ENCODE measurements around the gene PPP3R2.

The PPP3R2 gene

DNA sequence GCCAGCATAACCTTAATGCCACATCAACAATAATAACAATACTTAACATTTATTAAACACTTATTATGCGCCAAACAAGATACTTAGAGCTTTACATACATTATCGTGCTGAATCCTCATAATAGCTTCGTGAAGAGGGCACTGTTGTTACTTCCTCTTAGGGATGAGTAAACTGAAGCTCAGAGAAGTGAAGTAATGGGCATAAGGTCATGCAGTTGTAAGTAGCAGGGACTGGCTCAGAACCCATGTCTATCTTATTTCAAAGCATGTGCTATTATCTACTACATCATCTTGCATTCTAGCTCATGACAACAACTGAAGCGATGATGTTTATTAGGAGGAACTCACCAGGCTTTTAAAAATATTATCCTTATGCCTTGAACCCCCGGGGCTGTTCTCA is 34.9 kb upstream of the PPP3R2 start:
- H3K27ac ChIP-seq (ENCODE audit: low read length): no peak overlapping the region
- H3K36me3 ChIP-seq (replicated peaks; ENCODE audit: low read depth, low read length): no peaks in the 10 kb centered on the region
- TF ChIP-seq EZH2phosphoT487 (IDR thresholded peaks at IDR 0.05; ENCODE audit: low read depth): no peak
- TF ChIP-seq, protein P1, sequence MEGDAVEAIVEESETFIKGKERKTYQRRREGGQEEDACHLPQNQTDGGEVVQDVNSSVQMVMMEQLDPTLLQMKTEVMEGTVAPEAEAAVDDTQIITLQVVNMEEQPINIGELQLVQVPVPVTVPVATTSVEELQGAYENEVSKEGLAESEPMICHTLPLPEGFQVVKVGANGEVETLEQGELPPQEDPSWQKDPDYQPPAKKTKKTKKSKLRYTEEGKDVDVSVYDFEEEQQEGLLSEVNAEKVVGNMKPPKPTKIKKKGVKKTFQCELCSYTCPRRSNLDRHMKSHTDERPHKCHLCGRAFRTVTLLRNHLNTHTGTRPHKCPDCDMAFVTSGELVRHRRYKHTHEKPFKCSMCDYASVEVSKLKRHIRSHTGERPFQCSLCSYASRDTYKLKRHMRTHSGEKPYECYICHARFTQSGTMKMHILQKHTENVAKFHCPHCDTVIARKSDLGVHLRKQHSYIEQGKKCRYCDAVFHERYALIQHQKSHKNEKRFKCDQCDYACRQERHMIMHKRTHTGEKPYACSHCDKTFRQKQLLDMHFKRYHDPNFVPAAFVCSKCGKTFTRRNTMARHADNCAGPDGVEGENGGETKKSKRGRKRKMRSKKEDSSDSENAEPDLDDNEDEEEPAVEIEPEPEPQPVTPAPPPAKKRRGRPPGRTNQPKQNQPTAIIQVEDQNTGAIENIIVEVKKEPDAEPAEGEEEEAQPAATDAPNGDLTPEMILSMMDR (IDR thresholded peaks at IDR 0.05; ENCODE audit: low read depth, low read length): no peak
- H2AFZ ChIP-seq (ENCODE audit: low read depth, low read length): no peak overlapping the region
- H4K20me1 ChIP-seq (ENCODE audit: insufficient read depth, low read length): no peaks in the 10 kb centered on the region
- H3K4me1 ChIP-seq (ENCODE audit: low read length): no peaks in the 10 kb centered on the region
- no peak overlapping the region for H3K4me2 ChIP-seq (ENCODE audit: low read length)
- H3K4me3 ChIP-seq (ENCODE audit: low read length): no peak overlapping the region
- no peaks in the 10 kb centered on the region for H3K79me2 ChIP-seq (ENCODE audit: low read length)
- no peaks in the 10 kb centered on the region for H3K9me3 ChIP-seq (ENCODE audit: insufficient read depth, low read length)
- H3K27me3 ChIP-seq (ENCODE audit: low read depth, low read length): no peaks in the 10 kb centered on the region
- H3K9ac ChIP-seq (ENCODE audit: low read length): no peak overlapping the region

DNA sequence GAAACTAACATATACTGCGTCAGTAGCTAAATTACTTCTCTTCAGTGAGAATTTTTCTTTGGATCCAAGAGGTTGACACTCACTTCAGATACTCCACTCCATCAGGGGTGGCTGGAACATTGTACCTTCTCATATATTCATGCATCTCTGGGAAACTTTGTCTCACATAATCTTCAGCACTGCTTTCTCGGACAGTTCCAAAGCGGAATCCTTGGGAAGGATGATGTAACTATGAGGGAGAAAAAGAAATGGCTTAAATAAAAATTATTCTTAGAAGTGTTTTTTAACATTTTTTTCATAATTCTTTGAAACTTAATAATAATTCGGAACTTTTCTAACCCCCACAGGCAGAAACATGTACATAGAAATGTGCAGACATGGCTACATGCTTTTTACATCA is 33.4 kb upstream of the PPP3R2 start:
- Histone ChIP-seq H3K4me2 (ENCODE audit: low read length) (no peak overlapping the region), H3K27ac (ENCODE audit: low read length) (no peak overlapping the region), H4K20me1 (ENCODE audit: insufficient read depth, low read length) (no peaks in the 10 kb centered on the region), H3K4me3 (ENCODE audit: low read length) (no peak overlapping the region), H2AFZ (ENCODE audit: low read depth, low read length) (no peak overlapping the region), H3K4me1 (ENCODE audit: low read length) (no peaks in the 10 kb centered on the region), H3K36me3 (replicated peaks; ENCODE audit: low read depth, low read length) (no peaks in the 10 kb centered on the region), H3K9ac (ENCODE audit: low read length) (no peak overlapping the region), H3K9me3 (ENCODE audit: insufficient read depth, low read length) (no peaks in the 10 kb centered on the region), H3K79me2 (ENCODE audit: low read length) (no peaks in the 10 kb centered on the region), H3K27me3 (ENCODE audit: low read depth, low read length) (no peaks in the 10 kb centered on the region)
- TF ChIP-seq EZH2phosphoT487 (IDR thresholded peaks at IDR 0.05; ENCODE audit: low read depth): no peak

DNA sequence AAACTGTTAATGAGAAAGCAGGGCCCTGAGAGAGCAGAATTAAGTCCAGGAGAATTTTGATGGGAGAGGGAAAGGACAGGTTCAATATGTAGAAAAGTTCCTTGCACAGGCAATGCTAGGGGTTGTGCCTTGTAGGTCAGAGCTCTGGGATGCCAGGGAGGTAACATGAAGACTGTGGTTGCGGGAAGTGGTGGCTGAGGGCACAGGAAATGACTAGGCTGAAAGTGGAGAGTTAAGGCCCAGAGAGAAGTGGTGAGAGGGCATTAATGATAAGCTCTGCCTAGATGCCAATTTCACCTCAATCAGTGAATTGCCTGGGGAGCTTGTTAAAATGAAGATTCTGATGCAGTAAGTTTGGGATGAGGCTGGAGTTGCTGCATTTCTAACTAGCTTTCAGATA is 31.5 kb upstream of the PPP3R2 start:
- Histone ChIP-seq H3K27ac (ENCODE audit: low read length) (no peak overlapping the region), H4K20me1 (ENCODE audit: insufficient read depth, low read length) (no peaks in the 10 kb centered on the region), H3K36me3 (replicated peaks; ENCODE audit: low read depth, low read length) (no peaks in the 10 kb centered on the region), H2AFZ (ENCODE audit: low read depth, low read length) (no peak overlapping the region), H3K4me3 (ENCODE audit: low read length) (no peak overlapping the region), H3K27me3 (ENCODE audit: low read depth, low read length) (no peaks in the 10 kb centered on the region), H3K4me2 (ENCODE audit: low read length) (no peak overlapping the region), H3K9me3 (ENCODE audit: insufficient read depth, low read length) (no peaks in the 10 kb centered on the region), H3K79me2 (ENCODE audit: low read length) (no peaks in the 10 kb centered on the region), H3K9ac (ENCODE audit: low read length) (no peak overlapping the region), H3K4me1 (ENCODE audit: low read length) (no peaks in the 10 kb centered on the region)
- TF ChIP-seq, protein P1 (IDR thresholded peaks at IDR 0.05; ENCODE audit: low read depth, low read length): no peak
- no peak for TF ChIP-seq EZH2phosphoT487 (IDR thresholded peaks at IDR 0.05; ENCODE audit: low read depth)

DNA sequence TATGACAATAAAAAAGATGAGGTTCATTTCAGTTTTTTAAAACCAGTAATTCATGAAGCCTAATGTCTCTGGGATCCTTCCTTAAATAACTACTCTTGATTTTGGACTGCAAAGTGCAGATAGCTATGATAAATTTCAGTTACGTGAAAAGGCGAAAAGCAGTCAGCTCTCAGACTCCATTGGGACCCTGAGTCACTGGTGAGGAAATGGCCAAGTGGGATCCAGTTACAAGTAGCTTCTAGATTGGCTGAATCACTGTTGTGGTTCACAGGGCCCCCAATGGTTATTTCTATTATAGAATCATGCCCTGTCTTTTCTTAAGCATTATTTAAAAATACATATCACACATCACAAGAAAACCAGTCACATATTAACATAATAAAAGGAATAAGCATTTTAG is 31.1 kb upstream of the PPP3R2 start:
- Histone ChIP-seq H3K79me2 (ENCODE audit: low read length) (no peaks in the 10 kb centered on the region), H4K20me1 (ENCODE audit: insufficient read depth, low read length) (no peaks in the 10 kb centered on the region), H3K4me2 (ENCODE audit: low read length) (no peak overlapping the region), H2AFZ (ENCODE audit: low read depth, low read length) (no peak overlapping the region), H3K27ac (ENCODE audit: low read length) (no peak overlapping the region), H3K36me3 (replicated peaks; ENCODE audit: low read depth, low read length) (no peaks in the 10 kb centered on the region), H3K4me3 (ENCODE audit: low read length) (no peak overlapping the region), H3K4me1 (ENCODE audit: low read length) (no peaks in the 10 kb centered on the region), H3K9me3 (ENCODE audit: insufficient read depth, low read length) (no peaks in the 10 kb centered on the region), H3K27me3 (ENCODE audit: low read depth, low read length) (no peaks in the 10 kb centered on the region), H3K9ac (ENCODE audit: low read length) (no peak overlapping the region)
- TF ChIP-seq EZH2phosphoT487 (IDR thresholded peaks at IDR 0.05; ENCODE audit: low read depth): no peak
- TF ChIP-seq, protein P1 (IDR thresholded peaks at IDR 0.05; ENCODE audit: low read depth, low read length): no peak

DNA sequence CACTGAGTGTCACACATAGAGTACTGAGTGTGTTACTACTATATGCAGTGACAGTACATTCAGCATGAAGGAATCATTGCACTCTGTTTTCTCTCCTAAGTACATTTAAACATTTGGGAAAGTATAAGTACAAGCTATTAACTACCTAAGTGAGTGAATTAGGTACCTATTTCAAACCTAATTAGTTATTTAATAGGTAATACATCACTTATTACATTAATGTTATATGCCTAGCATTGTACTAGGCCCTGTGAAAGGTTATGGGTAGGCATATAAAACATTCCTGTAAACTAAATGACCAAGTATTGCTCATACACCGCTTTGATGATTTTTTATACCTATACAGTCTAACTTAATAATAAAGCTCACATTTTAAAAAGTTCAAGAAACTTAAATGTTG is 25.7 kb upstream of the PPP3R2 start:
- no peaks in the 10 kb centered on the region for H3K27me3 ChIP-seq (ENCODE audit: low read depth, low read length)
- H2AFZ ChIP-seq (ENCODE audit: low read depth, low read length): no peak overlapping the region
- H3K4me1 ChIP-seq (ENCODE audit: low read length): peaks cover 10% of the 10 kb centered on the region
- TF ChIP-seq EZH2phosphoT487 (IDR thresholded peaks at IDR 0.05; ENCODE audit: low read depth): no peak
- TF ChIP-seq, protein P1 (IDR thresholded peaks at IDR 0.05; ENCODE audit: low read depth, low read length): no peak
- no peaks in the 10 kb centered on the region for H3K36me3 ChIP-seq (replicated peaks; ENCODE audit: low read depth, low read length)
- no peaks in the 10 kb centered on the region for H4K20me1 ChIP-seq (ENCODE audit: insufficient read depth, low read length)
- no peaks in the 10 kb centered on the region for H3K9me3 ChIP-seq (ENCODE audit: insufficient read depth, low read length)
- no peak overlapping the region for H3K27ac ChIP-seq (ENCODE audit: low read length)
- no peak overlapping the region for H3K4me3 ChIP-seq (ENCODE audit: low read length)
- no peaks in the 10 kb centered on the region for H3K79me2 ChIP-seq (ENCODE audit: low read length)
- no peak overlapping the region for H3K4me2 ChIP-seq (ENCODE audit: low read length)
- H3K9ac ChIP-seq (ENCODE audit: low read length): no peak overlapping the region
